ENCODE measurements around the gene SMIM38. TPM values are rescaled to one million over a fixed set of nuclear protein-coding genes. Genes with fewer than 3 reads are reported as not detected.

SMIM38 gene
- total RNA-seq, 3 donors from 2014 or later: 2.2 TPM; not detected in 2

DNA sequence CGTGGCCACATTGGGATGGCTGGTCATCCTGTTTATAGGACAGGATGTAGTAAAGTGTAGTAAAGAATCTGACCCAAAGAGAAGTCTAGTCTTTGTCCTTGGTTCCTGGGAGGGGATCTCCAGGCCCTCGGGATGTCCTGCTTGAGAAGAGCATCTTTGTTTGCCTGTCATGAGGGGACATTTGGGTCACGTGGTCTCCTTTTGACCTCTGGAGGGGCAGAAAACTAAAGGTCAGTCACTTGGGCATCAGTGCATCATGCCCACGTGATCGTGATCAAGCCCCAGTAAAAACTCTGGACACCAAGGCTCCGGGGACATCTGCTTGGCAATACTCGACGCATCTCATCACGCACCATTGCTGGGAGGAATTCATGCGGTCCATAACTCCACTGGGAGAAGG is 9.1 kb downstream of the SMIM38 start:
- no peak for DNase-seq
- ATAC-seq: no peak

DNA sequence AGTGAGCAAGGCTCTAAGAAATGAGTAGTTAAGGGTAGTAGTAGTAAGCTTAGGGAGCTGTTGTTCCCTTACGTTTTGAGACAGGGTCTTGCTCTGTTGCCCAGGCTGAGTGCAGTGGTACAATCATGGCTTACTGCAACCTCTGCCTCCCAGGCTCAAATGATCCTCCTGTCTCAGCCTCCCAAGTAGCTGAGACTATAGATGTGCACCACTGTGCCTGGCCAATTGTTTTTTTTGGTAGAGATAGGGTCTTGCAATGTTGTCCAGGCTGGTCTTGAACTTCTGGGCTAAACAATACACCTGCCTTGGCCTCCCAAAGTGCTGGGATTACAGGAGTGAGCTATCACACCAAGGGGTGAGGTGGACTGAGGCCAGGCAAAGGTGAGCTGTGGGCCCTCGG is 10.0 kb downstream of the SMIM38 start:
- no peaks in the 10 kb centered on the region for H3K36me3 ChIP-seq (ENCODE audit: low read depth)
- no peaks in the 10 kb centered on the region for H3K9me3 ChIP-seq
- H3K4me1 ChIP-seq (ENCODE audit: low read depth): no peaks in the 10 kb centered on the region
- ATAC-seq: no peak
- TF ChIP-seq, protein P1, sequence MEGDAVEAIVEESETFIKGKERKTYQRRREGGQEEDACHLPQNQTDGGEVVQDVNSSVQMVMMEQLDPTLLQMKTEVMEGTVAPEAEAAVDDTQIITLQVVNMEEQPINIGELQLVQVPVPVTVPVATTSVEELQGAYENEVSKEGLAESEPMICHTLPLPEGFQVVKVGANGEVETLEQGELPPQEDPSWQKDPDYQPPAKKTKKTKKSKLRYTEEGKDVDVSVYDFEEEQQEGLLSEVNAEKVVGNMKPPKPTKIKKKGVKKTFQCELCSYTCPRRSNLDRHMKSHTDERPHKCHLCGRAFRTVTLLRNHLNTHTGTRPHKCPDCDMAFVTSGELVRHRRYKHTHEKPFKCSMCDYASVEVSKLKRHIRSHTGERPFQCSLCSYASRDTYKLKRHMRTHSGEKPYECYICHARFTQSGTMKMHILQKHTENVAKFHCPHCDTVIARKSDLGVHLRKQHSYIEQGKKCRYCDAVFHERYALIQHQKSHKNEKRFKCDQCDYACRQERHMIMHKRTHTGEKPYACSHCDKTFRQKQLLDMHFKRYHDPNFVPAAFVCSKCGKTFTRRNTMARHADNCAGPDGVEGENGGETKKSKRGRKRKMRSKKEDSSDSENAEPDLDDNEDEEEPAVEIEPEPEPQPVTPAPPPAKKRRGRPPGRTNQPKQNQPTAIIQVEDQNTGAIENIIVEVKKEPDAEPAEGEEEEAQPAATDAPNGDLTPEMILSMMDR (IDR thresholded peaks at IDR 0.05): no peak
- DNase-seq: no peak
- H3K4me3 ChIP-seq: no peak overlapping the region
- intact Hi-C loops (cut with DNase I, micrococcal nuclease): no loop called here

More for the DNA sequence above, 9.1 kb downstream of the SMIM38 start:
- Histone ChIP-seq H3K4me3 (no peak overlapping the region), H3K9me3 (no peaks in the 10 kb centered on the region), H3K4me1 (ENCODE audit: low read depth) (no peaks in the 10 kb centered on the region), H3K36me3 (ENCODE audit: low read depth) (no peaks in the 10 kb centered on the region)
- intact Hi-C loops (cut with DNase I, micrococcal nuclease): no loop called here
- TF ChIP-seq, protein P1 (IDR thresholded peaks at IDR 0.05): no peak

DNA sequence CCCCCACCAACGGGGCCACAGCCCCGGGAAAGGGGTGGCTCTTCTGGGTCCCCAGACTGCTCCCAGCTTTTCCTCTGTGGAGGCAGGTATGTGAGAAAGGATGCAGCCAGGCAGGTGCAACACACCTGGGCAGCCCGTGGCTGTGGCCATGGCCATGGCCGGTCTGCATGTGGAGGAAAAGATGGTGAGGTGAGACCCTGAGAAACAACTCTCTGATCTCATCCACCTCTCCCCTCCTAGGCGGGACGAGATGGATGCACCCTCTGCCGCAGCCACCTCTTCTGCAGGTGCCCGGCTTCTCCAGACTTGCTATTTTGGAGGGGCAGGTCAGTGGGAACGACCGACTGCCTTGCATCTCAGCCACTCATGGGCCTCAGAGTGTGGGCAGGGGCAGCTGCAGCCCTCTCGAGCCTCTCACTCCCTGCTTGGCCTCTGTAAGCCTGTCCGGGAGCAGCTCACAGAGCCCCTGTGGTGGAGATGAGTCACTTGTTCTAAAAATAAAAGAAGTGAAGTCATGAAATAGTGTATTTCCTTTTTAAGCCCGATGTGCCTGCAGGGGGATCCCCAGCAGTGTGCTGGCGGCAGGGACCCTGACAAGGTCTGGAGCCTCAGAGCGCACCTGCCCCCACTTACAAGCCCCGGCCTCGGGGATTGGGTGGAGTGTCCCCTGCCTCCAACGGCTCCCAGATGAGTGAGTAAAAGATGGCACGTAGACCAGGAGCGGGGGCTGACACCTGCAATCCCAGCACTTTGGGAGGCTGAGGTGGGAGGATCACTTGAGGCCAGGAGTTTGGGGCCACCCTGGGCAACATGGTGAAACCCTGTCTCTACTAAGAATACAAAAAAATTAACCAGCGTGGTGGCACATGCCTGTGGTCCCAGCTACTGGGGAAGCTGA is 10.7 kb downstream of the SMIM38 start:
- peak; percentile 67 for ATAC-seq
- no peak overlapping the region for H3K4me3 ChIP-seq
- no peak for DNase-seq
- no peaks in the 10 kb centered on the region for H3K4me1 ChIP-seq (ENCODE audit: low read depth)
- H3K36me3 ChIP-seq (ENCODE audit: low read depth): no peaks in the 10 kb centered on the region
- TF ChIP-seq, protein P1 (IDR thresholded peaks at IDR 0.05): no peak
- intact Hi-C loops (cut with DNase I, micrococcal nuclease): no loop called here
- H3K9me3 ChIP-seq: no peaks in the 10 kb centered on the region

DNA sequence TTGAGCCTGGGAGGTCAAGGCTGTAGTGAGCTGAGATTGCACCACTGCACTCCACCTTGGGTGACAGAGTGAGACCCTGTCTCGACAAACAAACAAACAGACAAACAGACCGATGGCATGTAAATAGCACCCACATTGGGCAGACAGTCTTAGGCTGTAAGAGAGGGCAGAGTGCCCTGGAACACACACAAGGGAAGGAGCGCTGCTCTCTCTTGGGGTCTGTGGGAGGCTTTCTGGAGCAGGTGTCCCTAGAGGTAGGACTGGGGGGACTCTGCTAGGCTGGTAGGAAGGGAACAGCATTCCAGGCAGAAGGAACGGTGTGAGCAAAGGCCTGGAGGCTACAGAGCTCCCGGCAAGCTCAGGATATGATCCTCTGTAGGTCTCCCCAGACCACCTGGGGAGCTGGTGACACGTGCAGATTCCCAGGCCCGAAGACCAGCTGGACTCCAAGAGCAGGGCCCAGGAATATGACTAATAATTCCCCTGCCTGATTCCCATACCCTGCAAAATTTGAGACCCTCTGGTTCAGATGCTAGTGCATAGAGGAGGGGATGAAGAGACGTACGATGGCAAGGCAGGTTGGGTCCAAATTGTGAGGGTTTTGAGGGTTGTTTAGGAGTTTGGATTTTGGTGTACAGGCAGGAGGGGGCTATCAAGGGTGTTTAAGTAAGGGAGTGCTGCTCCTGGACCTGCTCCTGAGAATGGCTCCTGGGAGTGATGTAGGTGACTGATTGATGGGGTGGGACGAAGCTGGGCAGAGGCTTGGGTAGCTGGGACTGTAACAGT is 11.6 kb downstream of the SMIM38 start:
- TF ChIP-seq, protein P1 (IDR thresholded peaks at IDR 0.05): no peak
- no peak for DNase-seq
- no peaks in the 10 kb centered on the region for H3K4me1 ChIP-seq (ENCODE audit: low read depth)
- no peaks in the 10 kb centered on the region for H3K9me3 ChIP-seq
- no peaks in the 10 kb centered on the region for H3K36me3 ChIP-seq (ENCODE audit: low read depth)
- intact Hi-C loops (cut with DNase I, micrococcal nuclease): no loop called here
- no peak overlapping the region for H3K4me3 ChIP-seq
- ATAC-seq: no peak

DNA sequence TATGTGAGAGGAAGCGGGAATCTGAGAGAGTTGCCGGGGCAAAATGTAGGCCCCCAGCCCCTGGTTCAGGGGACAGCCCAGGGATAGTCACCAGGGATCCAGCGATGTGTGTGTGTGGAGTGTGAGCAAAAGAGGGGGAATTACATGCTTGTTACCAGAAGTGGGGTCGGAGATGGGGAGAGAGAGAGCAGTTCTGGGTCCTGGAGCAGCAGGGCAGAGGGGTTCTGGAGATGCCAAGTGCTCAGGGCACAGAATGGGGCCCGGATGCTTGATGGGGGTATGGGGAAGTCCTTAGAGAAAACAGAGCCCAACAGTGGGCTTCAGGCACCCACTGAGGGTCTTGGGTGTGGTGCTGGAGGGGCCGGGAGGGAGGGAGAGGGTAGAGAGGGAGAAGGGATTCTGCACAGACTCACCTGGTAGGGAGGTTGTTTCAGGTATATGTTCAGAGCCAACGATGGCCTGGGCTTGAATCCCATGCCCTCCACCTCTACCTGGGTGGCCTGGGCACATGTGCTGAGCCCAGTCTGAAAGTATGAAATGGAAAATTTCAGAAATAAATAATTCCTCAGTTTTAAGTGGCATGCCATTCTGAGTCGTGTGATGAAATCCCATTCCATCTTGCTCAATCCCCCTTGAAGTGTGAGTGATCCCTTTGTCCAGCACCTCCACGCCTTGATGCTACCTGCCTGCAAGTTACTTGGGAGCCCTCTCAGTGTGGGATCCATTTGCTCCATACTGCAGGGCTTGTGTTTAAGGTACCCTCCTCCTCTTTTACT is 12.4 kb downstream of the SMIM38 start:
- Histone ChIP-seq H3K4me3 (no peak overlapping the region), H3K4me1 (ENCODE audit: low read depth) (no peaks in the 10 kb centered on the region), H3K36me3 (ENCODE audit: low read depth) (no peaks in the 10 kb centered on the region), H3K9me3 (no peaks in the 10 kb centered on the region)
- intact Hi-C loops (cut with DNase I, micrococcal nuclease): no loop called here
- TF ChIP-seq, protein P1 (IDR thresholded peaks at IDR 0.05): no peak
- ATAC-seq (no peak), DNase-seq (no peak)

All from mucosa of descending colon (tissue), 3 donors.